Measurements from ENCODE around the gene CNPPD1. TPM values are rescaled to one million over a fixed set of nuclear protein-coding genes. Genes with fewer than 3 reads are reported as not detected.

Gene CNPPD1
- total and polyA plus RNA-seq, 2 of the 8 experiments (the other 6 are each of a cell fraction or from before 2014, with no cell fraction given) = 32.9 to 35.9 TPM

DNA sequence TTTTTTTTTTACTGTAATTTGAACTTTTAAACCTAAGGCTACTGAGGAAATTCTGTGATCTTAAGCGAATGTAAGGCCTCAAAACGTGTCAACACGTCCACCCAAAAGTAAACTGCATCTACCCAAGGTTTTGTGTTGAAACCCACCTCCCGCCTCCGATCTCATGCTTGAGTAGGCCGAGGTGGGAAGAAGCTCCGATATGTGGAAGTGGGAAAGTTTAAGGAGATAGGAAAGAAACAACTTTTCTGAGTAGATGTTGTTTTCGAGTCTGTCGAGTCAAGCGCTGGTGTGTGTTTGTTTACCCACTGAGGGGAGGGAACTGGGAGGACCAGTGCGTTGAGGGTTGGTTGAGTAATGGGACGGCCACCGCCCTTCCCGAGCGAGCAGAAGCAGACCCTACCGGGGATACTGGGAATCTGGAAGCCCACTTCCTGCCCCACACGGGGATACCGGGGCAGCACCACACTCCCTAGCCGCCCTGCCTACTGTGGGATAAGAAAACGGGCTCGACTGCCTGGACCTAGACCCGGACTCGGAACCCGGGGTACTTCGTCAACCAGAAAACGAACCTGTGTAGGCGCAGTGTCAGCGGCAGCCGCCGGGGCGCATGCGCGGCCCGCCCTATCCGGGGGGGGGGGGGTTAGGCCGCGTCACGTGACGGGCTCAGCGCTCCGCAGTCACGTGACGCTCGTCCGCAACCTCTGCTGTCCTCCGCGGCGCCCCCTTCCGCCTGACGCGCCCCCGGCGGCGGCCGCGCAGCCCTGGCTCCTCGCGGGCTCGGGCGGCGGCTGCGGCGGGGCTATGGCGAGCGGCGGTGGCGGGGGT lies 1.0 kb upstream of the CNPPD1 start, which contains the start of gene RETREG2 (continued):
- TF ChIP-seq SIN3A (conservative IDR thresholded peaks at IDR 0.05 in 1 of 2, IDR thresholded peaks at IDR 0.05 in 1 of 2; ENCODE audit: low read depth in 1 of 2, low read length in 2 of 2) = peak; percentile 69 to 90; a peak in 3 of 4 replicates
- no peak for TF ChIP-seq TEAD4 (IDR thresholded peaks at IDR 0.05; ENCODE audit: low read depth, low read length)
- TF ChIP-seq BACH1 (IDR thresholded peaks at IDR 0.05; ENCODE audit: low read length) = no peak
- TF ChIP-seq FOSL1 (IDR thresholded peaks at IDR 0.05; ENCODE audit: insufficient read depth, low read depth, low read length) = peak; percentile 43; the same call in 1 of the 2 replicates
- peak; percentile 12; the same call in 1 of the 2 replicates for TF ChIP-seq MAFK (IDR thresholded peaks at IDR 0.05; ENCODE audit: low read depth, low read length)
- TF ChIP-seq, protein P1, sequence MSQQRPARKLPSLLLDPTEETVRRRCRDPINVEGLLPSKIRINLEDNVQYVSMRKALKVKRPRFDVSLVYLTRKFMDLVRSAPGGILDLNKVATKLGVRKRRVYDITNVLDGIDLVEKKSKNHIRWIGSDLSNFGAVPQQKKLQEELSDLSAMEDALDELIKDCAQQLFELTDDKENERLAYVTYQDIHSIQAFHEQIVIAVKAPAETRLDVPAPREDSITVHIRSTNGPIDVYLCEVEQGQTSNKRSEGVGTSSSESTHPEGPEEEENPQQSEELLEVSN (IDR thresholded peaks at IDR 0.05) = no peak
- TF ChIP-seq CBX5 (IDR thresholded peaks at IDR 0.05; ENCODE audit: low read depth, low read length) = no peak
- TF ChIP-seq USF2 (IDR thresholded peaks at IDR 0.05; ENCODE audit: low read length) = peak; percentile 99
- TF ChIP-seq RBBP5 (IDR thresholded peaks at IDR 0.05; ENCODE audit: borderline replicate concordance, low read depth, low read length) = no peak
- no peak for TF ChIP-seq CHD1 (IDR thresholded peaks at IDR 0.05; ENCODE audit: low read depth, low read length)
- peak; percentile 44 to 61 (median 53) for TF ChIP-seq CTCF (IDR thresholded peaks at IDR 0.05; ENCODE audit: control extremely low read depth in 1 of 3, insufficient read depth in 1 of 3, low read depth in 1 of 3, low read length in 3 of 3)
- peak in 1 of 2 experiments; percentile 81; a peak in 1 of 3 replicates for TF ChIP-seq EP300 (IDR thresholded peaks at IDR 0.05; ENCODE audit: borderline replicate concordance in 1 of 2, low read depth in 2 of 2, low read length in 2 of 2)
- peak; percentile 66; the same call in 1 of the 2 replicates for TF ChIP-seq TAF1 (IDR thresholded peaks at IDR 0.05; ENCODE audit: low read depth, low read length)
- TF ChIP-seq EGR1 (IDR thresholded peaks at IDR 0.05; ENCODE audit: borderline replicate concordance, low read depth, low read length) = no peak
- TF ChIP-seq, protein P2, sequence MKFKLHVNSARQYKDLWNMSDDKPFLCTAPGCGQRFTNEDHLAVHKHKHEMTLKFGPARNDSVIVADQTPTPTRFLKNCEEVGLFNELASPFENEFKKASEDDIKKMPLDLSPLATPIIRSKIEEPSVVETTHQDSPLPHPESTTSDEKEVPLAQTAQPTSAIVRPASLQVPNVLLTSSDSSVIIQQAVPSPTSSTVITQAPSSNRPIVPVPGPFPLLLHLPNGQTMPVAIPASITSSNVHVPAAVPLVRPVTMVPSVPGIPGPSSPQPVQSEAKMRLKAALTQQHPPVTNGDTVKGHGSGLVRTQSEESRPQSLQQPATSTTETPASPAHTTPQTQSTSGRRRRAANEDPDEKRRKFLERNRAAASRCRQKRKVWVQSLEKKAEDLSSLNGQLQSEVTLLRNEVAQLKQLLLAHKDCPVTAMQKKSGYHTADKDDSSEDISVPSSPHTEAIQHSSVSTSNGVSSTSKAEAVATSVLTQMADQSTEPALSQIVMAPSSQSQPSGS (IDR thresholded peaks at IDR 0.05; ENCODE audit: low read length) = no peak
- 0 out of 2 replicates have a peak, but pooled peaks have one; percentile 26 for TF ChIP-seq GTF2F1 (IDR thresholded peaks at IDR 0.05; ENCODE audit: borderline replicate concordance, low read depth, low read length)

All from H1 (cell line).